ENCODE measurements around the gene DENND4B.

DNA sequence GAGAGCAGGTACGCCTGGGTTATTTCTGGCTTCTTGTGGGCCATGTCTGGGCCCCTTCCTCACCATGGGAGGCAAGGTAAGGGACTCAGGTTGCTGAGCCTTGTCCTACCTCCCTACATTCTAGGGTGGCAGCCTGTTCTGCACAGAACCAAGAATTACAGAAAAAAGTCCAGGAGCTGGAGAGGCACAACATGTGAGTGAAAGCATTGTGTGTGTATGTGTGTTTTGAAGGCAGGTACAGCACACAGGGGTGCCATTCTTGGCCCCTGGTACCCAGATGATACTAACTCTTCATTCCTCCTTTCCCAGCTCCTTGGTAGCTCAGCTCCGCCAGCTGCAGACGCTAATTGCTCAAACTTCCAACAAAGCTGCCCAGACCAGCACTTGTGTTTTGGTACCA lies 26.6 kb upstream of the DENND4B start:
- TF ChIP-seq, protein P1, sequence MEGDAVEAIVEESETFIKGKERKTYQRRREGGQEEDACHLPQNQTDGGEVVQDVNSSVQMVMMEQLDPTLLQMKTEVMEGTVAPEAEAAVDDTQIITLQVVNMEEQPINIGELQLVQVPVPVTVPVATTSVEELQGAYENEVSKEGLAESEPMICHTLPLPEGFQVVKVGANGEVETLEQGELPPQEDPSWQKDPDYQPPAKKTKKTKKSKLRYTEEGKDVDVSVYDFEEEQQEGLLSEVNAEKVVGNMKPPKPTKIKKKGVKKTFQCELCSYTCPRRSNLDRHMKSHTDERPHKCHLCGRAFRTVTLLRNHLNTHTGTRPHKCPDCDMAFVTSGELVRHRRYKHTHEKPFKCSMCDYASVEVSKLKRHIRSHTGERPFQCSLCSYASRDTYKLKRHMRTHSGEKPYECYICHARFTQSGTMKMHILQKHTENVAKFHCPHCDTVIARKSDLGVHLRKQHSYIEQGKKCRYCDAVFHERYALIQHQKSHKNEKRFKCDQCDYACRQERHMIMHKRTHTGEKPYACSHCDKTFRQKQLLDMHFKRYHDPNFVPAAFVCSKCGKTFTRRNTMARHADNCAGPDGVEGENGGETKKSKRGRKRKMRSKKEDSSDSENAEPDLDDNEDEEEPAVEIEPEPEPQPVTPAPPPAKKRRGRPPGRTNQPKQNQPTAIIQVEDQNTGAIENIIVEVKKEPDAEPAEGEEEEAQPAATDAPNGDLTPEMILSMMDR (conservative IDR thresholded peaks at IDR 0.05; ENCODE audit: low read depth, low read length), result no peak
- TF ChIP-seq EZH2 (IDR thresholded peaks at IDR 0.05; ENCODE audit: borderline replicate concordance, low read depth, low read length, poor library complexity, severe bottlenecking), result no peak

All from A673 (cell line).